GM18909 (cell line): ENCODE data around the gene KCNIP3.

Experiments
- ATAC-seq: cut with Tn5 transposase; IDR thresholded peaks from one replicate; pipeline ENCODE4 v1.9.1; 2021; ENCODE audit warnings: mild to moderate bottlenecking; ENCODE audit not compliant: unreplicated experiment, poor library complexity

KCNIP3 gene

GRCh38 chr2:95274291-95275150 lies 22.6 kb upstream of the KCNIP3 start, which contains the start of gene PROM2:
Gene PROM2, plus strand, starts transcription at chr2:95274449. Its CDS starts 137 bp downstream, at chr2:95274586.
- no peak for ATAC-seq

GRCh38 chr2:95275151-95275515 lies 22.0 kb upstream of the KCNIP3 start:
- ATAC-seq, result no peak

DNA sequence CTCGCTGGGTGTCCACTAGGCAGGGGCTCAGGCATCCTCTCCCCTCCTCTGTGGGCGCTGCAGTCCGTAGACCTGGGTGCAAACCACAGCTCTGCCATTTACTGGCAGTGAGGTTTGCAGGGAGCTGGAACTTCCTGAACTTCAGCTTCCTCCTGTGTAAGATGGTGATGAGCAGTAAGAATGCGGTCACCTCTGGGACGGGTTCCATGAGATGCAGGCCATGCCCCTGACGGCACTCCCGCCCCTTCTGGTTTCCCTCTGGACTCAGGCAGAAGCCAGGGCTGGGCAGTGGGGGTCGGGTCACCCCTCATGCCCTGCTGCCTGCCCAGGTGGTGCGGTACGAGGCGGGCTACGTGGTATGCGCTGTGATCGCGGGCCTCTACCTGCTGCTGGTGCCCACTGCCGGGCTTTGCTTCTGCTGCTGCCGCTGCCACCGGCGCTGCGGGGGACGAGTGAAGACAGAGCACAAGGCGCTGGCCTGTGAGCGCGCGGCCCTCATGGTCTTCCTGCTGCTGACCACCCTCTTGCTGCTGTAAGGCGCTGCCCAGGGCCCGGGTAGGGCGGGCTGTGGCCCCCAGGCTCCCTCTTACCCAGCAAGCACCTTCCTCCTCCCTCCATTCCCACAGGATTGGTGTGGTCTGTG lies 21.4 kb upstream of the KCNIP3 start:
- no peak for ATAC-seq

DNA sequence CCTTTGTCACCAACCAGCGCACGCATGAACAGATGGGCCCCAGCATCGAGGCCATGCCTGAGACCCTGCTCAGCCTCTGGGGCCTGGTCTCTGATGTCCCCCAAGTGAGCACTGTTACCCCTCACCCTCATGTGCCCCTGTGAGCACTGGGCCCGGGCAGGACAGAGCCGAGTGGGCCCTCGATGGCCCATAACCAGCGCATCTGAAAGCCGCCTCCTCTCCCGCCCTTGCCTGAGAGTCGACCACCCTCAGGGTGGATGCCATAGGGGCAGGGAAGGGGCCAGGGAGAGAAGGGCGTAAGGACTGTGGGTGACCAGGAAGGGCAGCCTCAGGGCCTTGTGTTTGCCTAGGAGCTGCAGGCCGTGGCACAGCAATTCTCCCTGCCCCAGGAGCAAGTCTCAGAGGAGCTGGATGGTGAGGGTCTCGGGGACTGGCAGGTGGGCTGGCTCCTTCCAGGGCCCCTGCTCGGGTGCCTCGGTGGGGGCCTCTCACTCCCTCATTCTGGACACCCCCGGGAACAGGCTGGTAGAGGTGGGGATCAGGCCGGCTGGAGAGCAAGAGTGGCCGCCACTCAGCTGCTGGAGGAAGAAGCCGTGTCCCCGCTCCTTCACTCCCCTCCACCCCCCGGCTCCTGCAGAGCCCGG lies 20.8 kb upstream of the KCNIP3 start:
- no peak for ATAC-seq

DNA sequence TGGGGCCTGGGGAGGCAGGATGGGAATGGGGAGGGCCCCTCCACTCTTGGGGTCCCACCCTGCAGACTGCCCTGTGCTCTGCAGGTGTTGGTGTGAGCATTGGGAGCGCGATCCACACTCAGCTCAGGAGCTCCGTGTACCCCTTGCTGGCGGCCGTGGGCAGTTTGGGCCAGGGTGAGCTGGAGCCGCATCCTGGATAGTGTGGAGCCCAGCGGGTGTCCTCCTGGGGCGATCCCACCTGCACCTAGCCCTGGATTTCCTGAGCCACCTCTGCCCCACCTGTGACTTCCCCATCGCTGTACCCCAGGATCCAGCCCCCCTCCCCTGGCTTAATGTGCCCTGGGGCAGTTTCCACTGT lies 20.3 kb upstream of the KCNIP3 start:
- no peak for ATAC-seq

GRCh38 chr2:95277246-95277906 lies 19.8 kb upstream of the KCNIP3 start:
- no peak for ATAC-seq

- no peak for ATAC-seq
Measured at GRCh38 chr2:95278051-95278471, 19.1 kb upstream of the KCNIP3 start.

GRCh38 chr2:95278637-95279225 lies 18.4 kb upstream of the KCNIP3 start:
- ATAC-seq, result no peak

- ATAC-seq, result no peak
Measured at GRCh38 chr2:95279435-95280035, 17.6 kb upstream of the KCNIP3 start.

GRCh38 chr2:95281071-95281470 lies 16.1 kb upstream of the KCNIP3 start:
- no peak for ATAC-seq

DNA sequence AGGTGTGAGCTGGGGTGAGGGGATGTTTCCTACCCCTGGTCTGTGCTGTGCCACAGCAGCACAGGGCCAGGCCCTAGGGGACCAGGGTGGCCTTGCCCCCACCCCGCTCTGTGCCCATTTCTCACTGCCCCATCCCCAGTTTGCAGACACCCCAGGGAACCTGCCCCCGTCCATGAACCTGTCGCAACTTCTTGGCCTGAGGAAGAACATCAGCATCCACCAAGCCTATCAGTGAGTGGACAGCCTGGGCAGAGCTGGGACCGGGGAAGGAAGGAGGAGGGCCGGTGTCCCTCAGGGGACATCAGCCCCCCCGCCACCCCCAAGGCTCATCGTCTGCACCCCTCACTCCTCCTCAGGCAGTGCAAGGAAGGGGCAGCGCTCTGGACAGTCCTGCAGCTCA lies 15.4 kb upstream of the KCNIP3 start:
- ATAC-seq, result no peak

- no peak for ATAC-seq
Measured at GRCh38 chr2:95282458-95282857, 14.7 kb upstream of the KCNIP3 start.

DNA sequence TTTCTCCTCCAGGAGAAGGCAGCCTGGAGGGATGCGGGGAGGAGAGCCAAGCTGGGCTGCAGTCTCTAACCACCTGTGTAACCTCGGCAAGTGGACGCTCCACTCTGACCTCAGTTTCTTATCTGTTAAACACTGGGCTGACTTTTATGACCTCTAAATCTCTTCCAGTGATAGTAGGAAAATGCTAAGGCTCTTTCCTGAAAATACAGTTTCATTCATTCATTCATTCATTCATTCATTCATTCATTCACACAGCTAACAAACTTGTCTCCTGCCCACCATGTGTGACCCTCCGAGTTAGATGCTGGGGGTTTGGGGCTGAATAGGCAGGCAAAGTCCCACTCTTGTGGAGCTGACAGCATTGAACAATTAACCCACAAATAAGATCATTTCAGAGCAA lies 13.6 kb upstream of the KCNIP3 start:
- no peak for ATAC-seq

DNA sequence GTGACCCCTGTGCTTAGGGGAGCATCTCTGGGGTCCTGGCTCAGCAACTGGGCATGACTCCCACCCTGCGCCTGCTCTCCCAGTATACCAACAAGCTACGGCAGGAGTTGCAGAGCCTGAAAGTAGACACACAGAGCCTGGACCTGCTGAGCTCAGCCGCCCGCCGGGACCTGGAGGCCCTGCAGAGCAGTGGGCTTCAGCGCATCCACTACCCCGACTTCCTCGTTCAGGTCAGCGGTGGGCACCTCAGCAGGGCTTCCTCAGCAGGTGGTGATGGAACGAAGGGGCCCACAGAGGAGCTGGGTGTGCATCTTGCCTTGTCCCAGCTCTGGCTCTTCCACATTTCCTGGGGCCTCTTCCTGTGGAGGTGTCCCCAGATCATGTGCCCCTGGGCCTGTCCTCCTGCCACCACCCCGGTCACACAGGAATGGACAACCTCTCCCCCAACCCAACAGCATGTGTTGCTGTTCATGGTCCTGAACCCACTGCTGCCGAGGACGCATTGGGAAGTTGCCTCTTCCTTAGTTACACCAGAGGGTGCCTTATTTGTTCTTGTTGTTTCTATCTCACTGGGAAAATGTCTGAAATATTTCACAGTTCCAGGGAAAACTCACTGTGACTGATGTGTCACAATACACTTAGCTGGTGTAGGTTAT lies 12.1 kb upstream of the KCNIP3 start:
- no peak for ATAC-seq

- ATAC-seq, result no peak
Measured at GRCh38 chr2:95285542-95285932, 11.6 kb upstream of the KCNIP3 start.

DNA sequence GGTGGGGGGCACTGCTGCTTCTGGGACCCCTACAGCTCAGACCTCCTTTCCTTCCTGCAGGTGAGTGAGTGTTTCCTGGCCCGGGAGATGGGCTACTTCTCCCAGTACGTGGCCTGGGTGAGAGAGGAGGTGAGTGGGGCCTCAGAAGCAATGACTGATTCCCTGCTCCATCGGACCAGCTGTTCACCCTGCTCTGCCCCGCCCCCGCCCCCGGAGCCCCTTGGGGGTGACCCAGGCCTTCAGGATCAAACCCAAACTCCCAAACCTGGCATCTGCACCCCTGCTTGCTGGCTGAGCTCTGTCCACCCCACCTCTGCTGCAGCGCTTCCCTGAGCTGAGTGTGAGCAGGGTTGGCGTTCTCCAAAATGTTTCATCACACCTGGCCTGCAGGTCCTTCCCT lies 9.8 kb upstream of the KCNIP3 start:
- no peak for ATAC-seq

DNA sequence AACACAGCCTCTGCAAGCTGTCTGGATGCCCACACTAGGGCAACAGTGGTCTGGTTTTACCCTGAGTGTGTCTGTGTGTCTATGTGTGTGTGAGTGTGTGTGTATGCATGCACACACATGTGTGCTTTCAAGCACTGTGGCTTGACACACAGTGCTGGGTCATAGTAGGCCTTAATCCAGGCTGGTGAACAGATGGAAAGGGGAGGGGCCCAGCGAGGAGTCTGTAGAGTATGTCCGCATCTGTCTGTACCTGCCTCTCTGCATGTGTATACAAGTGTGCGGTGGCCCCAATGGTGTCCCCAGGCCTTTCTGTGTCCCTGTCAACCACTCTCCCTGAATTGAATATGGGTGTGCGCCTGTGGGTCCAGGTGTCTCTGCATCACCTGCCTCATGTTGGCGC lies 9.3 kb upstream of the KCNIP3 start:
- no peak for ATAC-seq

GRCh38 chr2:95289253-95289652 lies 7.9 kb upstream of the KCNIP3 start:
- ATAC-seq, result no peak

DNA sequence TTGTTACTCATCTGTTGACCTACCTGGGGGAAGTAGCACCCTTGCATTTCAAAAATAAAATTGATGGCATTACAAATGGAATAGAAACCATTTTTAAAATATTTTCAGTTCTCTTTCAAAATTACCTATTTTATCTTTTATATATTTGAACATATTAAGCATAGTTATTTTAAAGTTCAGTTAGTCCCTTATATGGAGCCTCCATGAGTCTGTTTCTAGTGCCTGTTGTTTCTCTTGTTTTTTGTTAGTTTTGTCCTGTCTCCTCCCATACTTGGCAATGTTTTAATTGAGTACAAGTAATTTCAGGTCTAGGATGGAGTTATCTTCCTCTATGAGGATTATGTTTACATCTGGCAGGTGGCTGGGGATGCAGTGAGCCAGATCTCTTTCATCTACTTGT lies 5.9 kb upstream of the KCNIP3 start:
- ATAC-seq, result no peak
